ENCODE measurements around the gene RBM48. TPM values are rescaled to one million over a fixed set of nuclear protein-coding genes. Genes with fewer than 3 reads are reported as not detected.
A peak's percentile ranks its signal among the peaks of the same experiment; 100 is the strongest.
"Not testable (repeated sequence)": the region's sequence is repeated elsewhere in the genome, so short reads cannot be mapped to it uniquely, and the experiment has no call there.

The RBM48 gene
- total RNA-seq, 1 experiment from 2014 or later: 3.7 TPM

DNA sequence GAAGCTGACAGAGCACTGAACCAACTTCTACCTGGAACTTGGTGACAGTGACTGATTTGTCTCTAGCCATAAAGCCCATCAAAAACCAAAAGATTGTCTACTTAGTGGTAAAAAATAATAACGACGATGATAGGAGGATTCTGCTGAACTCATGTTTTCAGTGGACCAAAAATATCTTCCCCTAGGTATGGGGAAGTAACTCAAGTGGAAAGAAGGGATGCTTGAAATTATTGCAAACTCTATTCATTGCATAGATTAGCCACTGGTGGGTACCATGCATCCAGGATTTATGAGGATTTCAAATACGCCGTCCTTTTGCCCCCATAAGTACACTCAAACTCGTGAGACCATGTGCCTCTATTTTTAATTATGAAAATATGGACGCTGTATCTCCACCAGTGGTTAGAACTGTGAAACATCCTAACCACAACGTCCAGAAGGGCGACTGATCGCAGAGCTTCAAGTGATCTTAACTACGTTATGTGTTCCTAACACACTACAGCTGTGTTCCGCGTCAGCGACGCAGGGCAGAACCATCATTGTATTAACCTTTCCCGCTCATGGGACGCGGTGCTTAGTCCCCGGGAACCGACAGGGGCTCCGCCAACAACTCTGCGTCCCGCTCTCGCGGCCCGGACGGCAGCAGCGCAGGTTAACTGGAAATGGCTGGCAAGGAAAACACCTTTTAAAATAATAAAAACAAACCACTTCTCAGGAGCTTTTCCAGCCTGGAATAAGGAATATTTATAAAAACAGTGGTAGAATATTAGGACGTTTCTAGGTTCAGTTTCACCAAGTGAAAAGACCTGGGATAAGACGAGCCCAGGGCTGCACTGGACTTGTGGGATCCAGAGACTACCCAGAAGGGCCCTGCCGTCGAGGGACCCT, 1.1 kb upstream of the RBM48 start:
- no peak for DNase-seq (ENCODE audit: low read depth)
- in situ Hi-C loops (cut with HindIII; ENCODE audit: low pct_unique_long_range_greater_than_20kb, low sequenced_read_pairs): no loop called here

GRCh38 chr7:92528958-92529264, 316 bp downstream of the RBM48 start:
- in situ Hi-C loops (cut with HindIII; ENCODE audit: low pct_unique_long_range_greater_than_20kb, low sequenced_read_pairs): no loop called here
- no peak for DNase-seq (ENCODE audit: low read depth)

GRCh38 chr7:92534572-92534971, 6.0 kb downstream of the RBM48 start:
- in situ Hi-C loops (cut with HindIII; ENCODE audit: low pct_unique_long_range_greater_than_20kb, low sequenced_read_pairs): no loop called here
- no peak for DNase-seq (ENCODE audit: low read depth)

DNA sequence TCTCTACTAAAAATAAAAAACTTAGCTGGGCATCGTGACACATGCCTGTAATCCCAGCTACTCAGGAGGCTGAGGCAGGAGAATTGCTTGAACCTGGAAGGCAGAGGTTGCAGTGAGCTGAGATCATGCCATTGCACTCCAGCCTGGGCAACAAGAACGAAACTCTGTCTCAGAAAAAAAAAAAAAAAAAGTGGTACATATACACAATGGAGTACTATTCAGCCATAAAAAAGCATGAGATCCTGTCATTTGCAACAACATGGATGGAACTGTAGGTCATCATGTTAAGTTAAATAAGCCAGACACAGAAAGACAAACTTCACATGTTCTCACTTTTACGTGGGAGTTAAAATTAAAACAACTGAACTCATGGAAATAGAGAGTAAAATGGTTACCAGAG, 14.9 kb downstream of the RBM48 start:
- in situ Hi-C loops (cut with HindIII; ENCODE audit: low pct_unique_long_range_greater_than_20kb, low sequenced_read_pairs); DNase-seq (ENCODE audit: low read depth): not testable (repeated sequence)

DNA sequence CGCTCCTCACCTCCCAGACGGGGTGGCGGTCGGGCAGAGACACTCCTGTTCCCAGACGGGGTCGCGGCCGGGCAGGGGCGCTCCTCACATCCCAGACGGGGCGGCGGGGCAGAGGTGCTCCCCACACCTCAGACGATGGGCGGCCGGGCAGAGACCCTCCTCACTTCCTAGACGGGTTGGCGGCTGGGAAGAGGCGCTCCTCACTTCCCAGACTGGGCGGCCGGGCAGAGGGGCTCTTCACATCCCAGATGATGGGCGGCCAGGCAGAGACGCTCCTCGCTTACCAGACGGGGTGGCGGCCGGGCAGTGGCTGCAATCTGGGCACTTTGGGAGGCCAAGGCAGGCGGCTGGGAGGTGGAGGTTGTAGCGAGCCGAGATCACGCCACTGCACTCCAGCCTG, 16.5 kb downstream of the RBM48 start:
- DNase-seq (ENCODE audit: low read depth); in situ Hi-C loops (cut with HindIII; ENCODE audit: low pct_unique_long_range_greater_than_20kb, low sequenced_read_pairs): not testable (repeated sequence)

- no peak for DNase-seq (ENCODE audit: low read depth)
Observed at GRCh38 chr7:92546856-92547497, 18.4 kb downstream of the RBM48 start.

GRCh38 chr7:92547579-92547978, 19.0 kb downstream of the RBM48 start:
- no peak for DNase-seq (ENCODE audit: low read depth)

More at GRCh38 chr7:92546856-92547497, 18.4 kb downstream of the RBM48 start:
- in situ Hi-C loops (cut with HindIII; ENCODE audit: low pct_unique_long_range_greater_than_20kb, low sequenced_read_pairs): no loop called here

DNA sequence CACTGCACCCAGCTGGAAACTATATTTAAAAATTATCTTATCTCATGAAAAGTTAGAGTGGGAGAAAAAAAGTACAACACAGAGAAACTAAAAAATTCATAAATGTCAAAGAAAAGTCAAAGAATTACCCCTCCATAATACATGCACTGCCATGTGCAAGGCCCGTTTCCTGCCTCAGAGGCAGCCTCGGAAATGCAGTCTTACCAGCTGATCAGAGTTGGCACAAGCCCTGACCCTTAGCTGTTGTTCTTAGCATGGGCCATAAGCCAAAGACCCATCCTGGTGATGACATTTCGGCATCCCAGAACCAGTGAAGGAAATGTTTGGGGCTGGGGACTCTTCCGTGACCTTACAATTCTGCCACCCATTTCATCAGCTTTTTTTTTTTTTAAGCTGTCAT, 21.6 kb downstream of the RBM48 start:
- DNase-seq (ENCODE audit: low read depth): no peak
- in situ Hi-C loops (cut with HindIII; ENCODE audit: low pct_unique_long_range_greater_than_20kb, low sequenced_read_pairs): no loop called here

More at GRCh38 chr7:92547579-92547978, 19.0 kb downstream of the RBM48 start:
- in situ Hi-C loops (cut with HindIII; ENCODE audit: low pct_unique_long_range_greater_than_20kb, low sequenced_read_pairs): no loop called here

GRCh38 chr7:92557249-92557648, 28.7 kb downstream of the RBM48 start:
- no peak for DNase-seq (ENCODE audit: low read depth)
- in situ Hi-C loops (cut with HindIII; ENCODE audit: low pct_unique_long_range_greater_than_20kb, low sequenced_read_pairs): no loop called here

- DNase-seq (ENCODE audit: low read depth): no peak
- in situ Hi-C loops (cut with HindIII; ENCODE audit: low pct_unique_long_range_greater_than_20kb, low sequenced_read_pairs): no loop called here
Observed at GRCh38 chr7:92557808-92558362, 29.3 kb downstream of the RBM48 start.

- in situ Hi-C loops (cut with HindIII; ENCODE audit: low pct_unique_long_range_greater_than_20kb, low sequenced_read_pairs): no loop called here
- no peak for DNase-seq (ENCODE audit: low read depth)
Observed at GRCh38 chr7:92560602-92561001, 32.0 kb downstream of the RBM48 start.

DNA sequence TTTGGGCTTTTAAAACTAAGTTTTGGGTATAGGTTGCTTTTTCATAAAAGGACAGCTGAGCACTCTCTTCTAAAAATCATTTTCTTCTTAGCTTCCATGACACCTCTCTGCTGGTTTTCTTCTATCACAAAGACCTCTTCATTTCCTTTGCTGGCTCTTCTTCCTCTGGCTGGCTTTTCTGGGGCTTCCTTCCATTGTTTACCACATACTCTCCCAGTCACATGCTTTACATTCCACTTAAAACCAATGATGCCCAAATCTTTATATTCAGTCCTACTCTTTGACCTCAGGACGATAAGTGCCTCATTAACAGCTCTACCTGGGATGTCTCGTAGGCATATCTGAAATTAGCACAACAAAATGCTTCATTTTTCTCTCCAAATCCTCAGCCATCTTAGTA, 34.8 kb downstream of the RBM48 start:
- in situ Hi-C loops (cut with HindIII; ENCODE audit: low pct_unique_long_range_greater_than_20kb, low sequenced_read_pairs): no loop called here
- no peak for DNase-seq (ENCODE audit: low read depth)

DNA sequence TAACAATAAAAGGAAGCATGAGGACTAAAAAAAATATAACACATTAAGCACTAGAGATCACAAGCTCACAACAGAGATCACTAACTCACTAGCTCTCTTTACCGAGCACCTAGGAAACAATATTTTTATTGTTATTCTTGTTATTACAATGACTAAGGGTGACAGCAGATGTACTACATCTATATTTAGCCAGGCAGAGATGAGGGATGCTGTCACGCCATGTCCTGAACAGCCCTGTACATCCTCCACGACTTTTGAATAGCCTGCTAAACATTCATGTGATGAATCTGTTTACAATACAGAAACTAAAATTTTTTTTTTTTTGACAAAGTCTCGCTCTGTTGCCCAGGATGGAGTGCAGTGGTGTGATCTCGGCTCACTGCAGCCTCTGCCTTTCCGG, 38.9 kb downstream of the RBM48 start:
- DNase-seq (ENCODE audit: low read depth): peak; percentile 28
- in situ Hi-C loops (cut with HindIII; ENCODE audit: low pct_unique_long_range_greater_than_20kb, low sequenced_read_pairs): no loop called here

- in situ Hi-C loops (cut with HindIII; ENCODE audit: low pct_unique_long_range_greater_than_20kb, low sequenced_read_pairs): no loop called here
- DNase-seq (ENCODE audit: low read depth): no peak
Observed at GRCh38 chr7:92569137-92569536, 40.5 kb downstream of the RBM48 start.

- in situ Hi-C loops (cut with HindIII; ENCODE audit: low pct_unique_long_range_greater_than_20kb, low sequenced_read_pairs): no loop called here
- no peak for DNase-seq (ENCODE audit: low read depth)
Observed at GRCh38 chr7:92576296-92576695, 47.7 kb downstream of the RBM48 start.

- DNase-seq (ENCODE audit: low read depth): no peak
- in situ Hi-C loops (cut with HindIII; ENCODE audit: low pct_unique_long_range_greater_than_20kb, low sequenced_read_pairs): no loop called here
Observed at GRCh38 chr7:92582948-92583347, 54.4 kb downstream of the RBM48 start.

- in situ Hi-C loops (cut with HindIII; ENCODE audit: low pct_unique_long_range_greater_than_20kb, low sequenced_read_pairs): no loop called here
- DNase-seq (ENCODE audit: low read depth): no peak
Observed at GRCh38 chr7:92584953-92585352, 56.4 kb downstream of the RBM48 start.

GRCh38 chr7:92586403-92586802, 57.8 kb downstream of the RBM48 start:
- no peak for DNase-seq (ENCODE audit: low read depth)
- in situ Hi-C loops (cut with HindIII; ENCODE audit: low pct_unique_long_range_greater_than_20kb, low sequenced_read_pairs): no loop called here

GRCh38 chr7:92586841-92587240, 58.2 kb downstream of the RBM48 start:
- DNase-seq (ENCODE audit: low read depth): no peak
- in situ Hi-C loops (cut with HindIII; ENCODE audit: low pct_unique_long_range_greater_than_20kb, low sequenced_read_pairs): no loop called here
